Heart left ventricle (tissue), 13 donors: ENCODE results near the gene MUC2.

Experiments used
- POLR2A ChIP-seq, 2 donors: fragments of 450-650 bp; IDR thresholded peaks; one replicate each; pipeline ENCODE4 v1.6.1; 2017; ENCODE audit warnings: antibody characterized with exemption in 2 of 2, mild to moderate bottlenecking in 2 of 2, moderate library complexity in 2 of 2
- TF ChIP-seq, protein P1 (sequence below), 12 donors: fragments of 200-600 bp; sonication (generic) in 4 of 12; IDR thresholded peaks; one replicate each; pipeline versions ENCODE4 v1.5.0 to v1.8.0; 2018 to 2022; ENCODE audit warnings: antibody characterized with exemption in 12 of 12, mild to moderate bottlenecking in 5 of 12
- donor health status: ischemic (EF 13 %, LVEDD 7.1; RV severe dilation, severe dysfunction).
- donor health status: DM: no; HTN: yes; CAD: no.
- donor health status: DM: no; HTN: no; CAD: no.
- donor health status: ischemic (EF 25% LVEDD 6.9; RV normal size, moderate dysfunction).
- donor health status: ischemic (EF 25% LVEDD 5.7; RV mildly dilated, moderate dysfunction).
- donor health status: ischemic (EF 35%, LVEDD 5.7; RV mildly dilated, moderate dysfunction).
- donor health status: nonischemic (EF 11% LVEDD 7.7; RV severe dilation, severe dysfunction).
- donor health status: DM: yes; HTN: yes; CAD: no.
- donor health status: PGD.
- donor health status: ischemic (EF 29% LVEDD 5.4; RV normal size, mild dysfunction).
- donor health status: nonischemic (EF 23%, LVEDD 6.1; RV moderate dilation, normal function).

- no peak for TF ChIP-seq POLR2A (IDR thresholded peaks at IDR 0.05)
- TF ChIP-seq, protein P1, sequence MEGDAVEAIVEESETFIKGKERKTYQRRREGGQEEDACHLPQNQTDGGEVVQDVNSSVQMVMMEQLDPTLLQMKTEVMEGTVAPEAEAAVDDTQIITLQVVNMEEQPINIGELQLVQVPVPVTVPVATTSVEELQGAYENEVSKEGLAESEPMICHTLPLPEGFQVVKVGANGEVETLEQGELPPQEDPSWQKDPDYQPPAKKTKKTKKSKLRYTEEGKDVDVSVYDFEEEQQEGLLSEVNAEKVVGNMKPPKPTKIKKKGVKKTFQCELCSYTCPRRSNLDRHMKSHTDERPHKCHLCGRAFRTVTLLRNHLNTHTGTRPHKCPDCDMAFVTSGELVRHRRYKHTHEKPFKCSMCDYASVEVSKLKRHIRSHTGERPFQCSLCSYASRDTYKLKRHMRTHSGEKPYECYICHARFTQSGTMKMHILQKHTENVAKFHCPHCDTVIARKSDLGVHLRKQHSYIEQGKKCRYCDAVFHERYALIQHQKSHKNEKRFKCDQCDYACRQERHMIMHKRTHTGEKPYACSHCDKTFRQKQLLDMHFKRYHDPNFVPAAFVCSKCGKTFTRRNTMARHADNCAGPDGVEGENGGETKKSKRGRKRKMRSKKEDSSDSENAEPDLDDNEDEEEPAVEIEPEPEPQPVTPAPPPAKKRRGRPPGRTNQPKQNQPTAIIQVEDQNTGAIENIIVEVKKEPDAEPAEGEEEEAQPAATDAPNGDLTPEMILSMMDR (IDR thresholded peaks at IDR 0.05) = no peak
Measured at GRCh38 chr11:1109918-1110705, 35.4 kb downstream of the MUC2 start.
